CD4-positive, alpha-beta T cell treated with Interleukin-4 for 1 hour (primary cell): ENCODE results near the gene CLK4.

Experiments used
- DNase-seq, 2 donors: peaks; one replicate each; pipeline ENCODE4 v3.0.0-alpha.2; 2020 to 2022

Gene CLK4

DNA sequence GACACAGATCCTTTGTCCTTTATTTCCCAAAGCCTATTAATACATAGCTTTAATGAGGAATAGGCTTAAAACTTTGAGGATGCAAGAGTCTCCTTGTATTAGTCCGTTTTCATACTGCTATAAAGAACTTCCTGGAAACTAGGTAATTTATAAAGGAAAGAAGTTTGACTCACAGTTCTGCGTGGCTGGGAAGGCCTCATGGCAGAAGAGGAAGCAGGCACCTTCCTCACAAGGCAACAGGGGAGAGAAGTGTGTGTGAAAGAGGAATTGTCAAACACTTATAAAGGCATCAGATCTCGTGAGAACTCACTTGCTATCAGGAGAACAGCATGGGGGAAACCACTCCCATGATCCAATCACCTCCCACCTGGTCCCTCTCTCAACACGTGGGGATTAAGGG lies 5.4 kb upstream of the CLK4 start:
- DNase-seq, result no peak

GRCh38 chr5:178630951-178631350 lies 4.1 kb upstream of the CLK4 start:
- DNase-seq, result no peak

GRCh38 chr5:178630475-178630930 lies 3.7 kb upstream of the CLK4 start:
- no peak for DNase-seq

DNA sequence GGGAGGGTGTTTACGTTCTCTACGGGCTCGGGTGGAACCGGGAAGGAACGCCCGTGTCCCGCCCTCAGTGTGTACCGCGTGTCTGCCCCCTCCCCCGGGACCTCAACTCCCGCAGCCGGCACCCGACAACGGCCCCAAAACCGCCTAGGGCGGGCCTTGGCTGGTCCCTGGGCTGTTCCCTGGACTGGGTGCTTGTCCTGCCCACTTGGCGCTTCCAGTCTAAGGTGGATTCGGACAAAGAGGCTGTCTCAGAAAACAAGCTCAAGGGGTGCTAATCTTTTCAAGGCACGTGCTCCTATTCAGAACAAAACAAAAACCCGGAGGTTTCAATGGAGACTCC lies 379 bp upstream of the CLK4 start:
- DNase-seq, result no peak

GRCh38 chr5:178625679-178626483 lies 969 bp downstream of the CLK4 start:
- DNase-seq, result no peak

- peak in 1 of 2 donors; percentile 20 for DNase-seq
These were observed 2.0 kb downstream of the CLK4 start for GRCh38 chr5:178624631-178625546.

DNA sequence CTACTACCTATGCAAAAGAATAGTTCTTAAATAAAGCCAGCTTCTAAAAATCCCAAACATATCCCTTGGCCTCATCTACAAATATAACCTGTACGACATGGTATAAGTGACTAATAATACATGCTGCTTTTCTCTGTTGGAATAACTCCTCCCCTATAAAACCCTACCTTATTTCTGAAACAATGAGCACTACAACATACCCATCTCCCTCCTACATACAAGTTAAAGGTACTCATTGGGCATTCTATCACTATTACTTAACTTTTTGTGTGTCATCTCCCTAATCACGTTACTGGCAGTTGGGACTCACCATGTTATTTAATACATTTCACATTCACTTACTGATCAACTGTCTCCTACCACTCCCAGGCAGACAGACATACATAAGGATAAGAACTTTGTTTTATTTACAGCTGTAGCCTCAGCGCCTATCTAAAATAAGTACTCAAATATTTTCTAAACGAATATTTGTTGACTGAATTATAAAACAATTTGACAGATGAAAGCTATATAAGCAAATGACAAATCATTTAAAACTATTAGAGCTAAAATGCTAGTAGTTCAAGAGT lies 4.1 kb downstream of the CLK4 start:
- no peak for DNase-seq

- no peak for DNase-seq
These were observed 7.5 kb downstream of the CLK4 start for GRCh38 chr5:178619390-178619789.

- no peak for DNase-seq
These were observed 14.6 kb downstream of the CLK4 start for GRCh38 chr5:178612299-178612698.

- DNase-seq, result no peak
These were observed 20.6 kb downstream of the CLK4 start for GRCh38 chr5:178606269-178606668.

DNA sequence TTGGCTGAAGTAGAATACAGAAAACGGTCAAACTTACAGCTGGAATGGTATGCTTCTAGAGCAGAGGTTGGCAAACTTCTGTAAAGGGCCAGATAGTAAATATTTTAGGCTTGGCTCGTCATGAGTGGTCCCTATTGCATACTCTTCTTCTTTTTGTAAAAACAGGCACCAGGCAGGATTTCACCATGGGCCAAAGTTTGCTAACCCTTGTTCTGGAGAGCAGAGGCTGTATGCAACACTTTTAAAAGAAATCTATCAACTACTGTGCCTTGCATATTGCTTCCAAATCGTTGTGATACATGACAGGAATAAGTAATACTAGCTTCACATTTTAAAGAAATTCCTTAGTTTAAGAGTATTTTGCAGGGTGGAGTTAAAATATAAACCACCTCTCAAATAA lies 21.1 kb downstream of the CLK4 start:
- DNase-seq, result no peak

GRCh38 chr5:178602752-178603151 lies 24.1 kb downstream of the CLK4 start:
- DNase-seq, result no peak

- no peak for DNase-seq
These were observed 31.1 kb downstream of the CLK4 start for GRCh38 chr5:178595750-178596149.

- no peak for DNase-seq
These were observed 31.7 kb downstream of the CLK4 start for GRCh38 chr5:178595150-178595549.

GRCh38 chr5:178590924-178591423 lies 35.9 kb downstream of the CLK4 start:
- no peak for DNase-seq

- peak; percentile 24 to 32 for DNase-seq
These were observed 36.5 kb downstream of the CLK4 start, which contains the start of gene COL23A1 for GRCh38 chr5:178590141-178590923. TSS of gene COL23A1 (minus strand) at chr5:178590393.

- DNase-seq, result no peak
These were observed 37.4 kb downstream of the CLK4 start for GRCh38 chr5:178589180-178590140.

DNA sequence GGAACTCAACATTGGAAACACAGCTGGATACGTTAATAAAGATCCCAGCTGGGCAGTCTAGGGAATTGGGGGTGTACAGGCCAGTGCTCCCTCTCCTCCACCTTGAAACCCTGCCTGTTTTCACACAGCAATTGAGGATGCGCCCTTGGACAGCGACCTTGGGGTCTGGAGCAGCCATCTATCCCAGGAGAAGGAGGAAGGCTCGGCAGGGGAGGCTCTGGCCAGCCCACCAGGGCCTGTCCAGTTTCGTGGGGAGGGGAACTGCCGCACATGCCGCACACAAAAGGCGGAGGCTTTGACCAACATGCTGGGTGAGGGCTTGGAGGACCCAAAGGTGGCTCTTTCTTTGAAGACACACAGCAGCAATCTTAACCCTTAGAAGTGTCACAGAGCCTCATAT lies 38.1 kb downstream of the CLK4 start:
- no peak for DNase-seq

DNA sequence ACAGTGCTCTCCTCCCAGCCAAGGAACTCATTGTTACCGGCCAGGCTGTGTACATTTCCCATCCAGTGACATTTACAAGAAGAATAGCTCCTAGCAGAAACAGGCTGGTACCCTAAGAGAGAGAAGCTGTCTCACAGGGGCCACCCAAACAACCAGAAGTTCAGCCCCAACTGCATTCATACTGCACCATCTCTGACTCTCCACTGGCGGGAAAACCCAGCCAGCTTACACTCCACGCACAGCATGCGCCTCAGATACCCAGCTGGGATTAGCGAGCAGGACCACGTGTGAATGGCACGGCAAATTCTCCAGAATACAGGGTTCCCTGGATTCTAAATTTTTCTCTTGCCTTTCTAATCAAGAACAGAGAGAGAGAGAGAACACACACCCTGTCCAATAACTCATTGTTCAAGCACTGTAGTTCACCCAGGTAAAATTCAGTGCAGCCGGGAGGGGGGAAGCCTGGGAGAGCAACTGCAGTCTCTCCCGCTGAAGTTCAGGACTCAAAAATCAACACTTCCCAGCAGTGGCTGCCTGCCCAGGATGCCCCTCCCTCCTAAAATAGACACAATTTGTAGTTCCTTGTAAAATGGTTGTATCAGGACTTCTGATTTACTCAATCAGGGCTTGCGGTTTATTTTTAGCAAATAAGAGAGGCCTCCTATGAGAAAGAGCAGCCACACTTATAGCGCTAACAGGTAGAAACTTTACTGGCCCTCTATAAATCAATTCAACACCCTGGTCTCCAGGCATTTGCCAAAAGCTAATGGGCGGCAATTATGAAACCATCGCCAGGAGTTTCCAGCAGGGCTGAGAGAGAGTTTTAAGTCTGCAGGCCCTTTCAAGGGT lies 38.9 kb downstream of the CLK4 start:
- no peak for DNase-seq

GRCh38 chr5:178586396-178586795 lies 40.5 kb downstream of the CLK4 start:
- DNase-seq, result no peak
